Lower leg skin (tissue), 3 donors: ENCODE data around the gene TMCC2.

Source experiments
- CTCF ChIP-seq, 3 donors: fragments of 450-650 bp; IDR thresholded peaks; one replicate each; pipeline ENCODE4 v1.5.1; 2016; ENCODE audit warnings: antibody characterized with exemption in 3 of 3, mild to moderate bottlenecking in 3 of 3, moderate library complexity in 2 of 3
- POLR2A ChIP-seq, 2 donors: fragments of 450-650 bp; IDR thresholded peaks; one replicate each; pipeline ENCODE4 v1.6.1; 2016 to 2017; ENCODE audit warnings: antibody characterized with exemption in 2 of 2, mild to moderate bottlenecking in 1 of 2, moderate library complexity in 1 of 2

- no peak for TF ChIP-seq CTCF (IDR thresholded peaks at IDR 0.05)
- TF ChIP-seq POLR2A (IDR thresholded peaks at IDR 0.05) = no peak
Observed at GRCh38 chr1:205287767-205288559, 60.2 kb downstream of the TMCC2 start.
